ENCODE measurements around the gene BCL11A. TPM values are rescaled to one million over a fixed set of nuclear protein-coding genes. Genes with fewer than 3 reads are reported as not detected.

The BCL11A gene
- total RNA-seq, 4 donors from 2014 or later = 1.5 to 8.8 (median 3.2) TPM

DNA sequence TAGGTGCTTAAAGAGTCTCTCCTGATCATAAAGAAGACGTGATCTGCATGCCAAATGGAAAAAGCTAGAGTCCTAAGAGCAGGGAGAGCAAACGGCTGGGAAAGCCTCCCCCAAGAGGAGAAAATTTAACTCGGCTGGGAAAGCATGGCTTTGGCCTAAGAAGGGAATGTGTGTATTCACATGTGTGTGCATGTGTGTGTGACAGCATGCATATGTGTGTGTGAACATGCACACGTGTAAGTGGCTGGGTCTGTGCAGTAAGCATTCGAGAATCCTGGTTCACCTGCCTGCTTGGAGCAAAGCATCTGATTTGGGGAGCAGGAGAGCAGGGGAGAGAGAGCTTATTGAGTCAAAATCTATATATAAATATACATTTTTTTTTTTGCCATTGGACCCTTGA lies 30.1 kb upstream of the BCL11A start:
- no peaks in the 10 kb centered on the region for H3K9me3 ChIP-seq
- no peaks in the 10 kb centered on the region for H3K4me1 ChIP-seq
- DNase-seq = no peak
- intact Hi-C loops (cut with DNase I; ENCODE audit: low total_unique reads) = no loop called here
- H3K4me3 ChIP-seq = no peak overlapping the region
- no peaks in the 10 kb centered on the region for H3K36me3 ChIP-seq
- peaks cover 0 to 4% of the 10 kb centered on the region in 2 donors for H3K27me3 ChIP-seq
- TF ChIP-seq POLR2A (IDR thresholded peaks at IDR 0.05) = no peak
- TF ChIP-seq, protein P1, sequence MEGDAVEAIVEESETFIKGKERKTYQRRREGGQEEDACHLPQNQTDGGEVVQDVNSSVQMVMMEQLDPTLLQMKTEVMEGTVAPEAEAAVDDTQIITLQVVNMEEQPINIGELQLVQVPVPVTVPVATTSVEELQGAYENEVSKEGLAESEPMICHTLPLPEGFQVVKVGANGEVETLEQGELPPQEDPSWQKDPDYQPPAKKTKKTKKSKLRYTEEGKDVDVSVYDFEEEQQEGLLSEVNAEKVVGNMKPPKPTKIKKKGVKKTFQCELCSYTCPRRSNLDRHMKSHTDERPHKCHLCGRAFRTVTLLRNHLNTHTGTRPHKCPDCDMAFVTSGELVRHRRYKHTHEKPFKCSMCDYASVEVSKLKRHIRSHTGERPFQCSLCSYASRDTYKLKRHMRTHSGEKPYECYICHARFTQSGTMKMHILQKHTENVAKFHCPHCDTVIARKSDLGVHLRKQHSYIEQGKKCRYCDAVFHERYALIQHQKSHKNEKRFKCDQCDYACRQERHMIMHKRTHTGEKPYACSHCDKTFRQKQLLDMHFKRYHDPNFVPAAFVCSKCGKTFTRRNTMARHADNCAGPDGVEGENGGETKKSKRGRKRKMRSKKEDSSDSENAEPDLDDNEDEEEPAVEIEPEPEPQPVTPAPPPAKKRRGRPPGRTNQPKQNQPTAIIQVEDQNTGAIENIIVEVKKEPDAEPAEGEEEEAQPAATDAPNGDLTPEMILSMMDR (IDR thresholded peaks at IDR 0.05) = no peak
- H3K27ac ChIP-seq = no peak overlapping the region

DNA sequence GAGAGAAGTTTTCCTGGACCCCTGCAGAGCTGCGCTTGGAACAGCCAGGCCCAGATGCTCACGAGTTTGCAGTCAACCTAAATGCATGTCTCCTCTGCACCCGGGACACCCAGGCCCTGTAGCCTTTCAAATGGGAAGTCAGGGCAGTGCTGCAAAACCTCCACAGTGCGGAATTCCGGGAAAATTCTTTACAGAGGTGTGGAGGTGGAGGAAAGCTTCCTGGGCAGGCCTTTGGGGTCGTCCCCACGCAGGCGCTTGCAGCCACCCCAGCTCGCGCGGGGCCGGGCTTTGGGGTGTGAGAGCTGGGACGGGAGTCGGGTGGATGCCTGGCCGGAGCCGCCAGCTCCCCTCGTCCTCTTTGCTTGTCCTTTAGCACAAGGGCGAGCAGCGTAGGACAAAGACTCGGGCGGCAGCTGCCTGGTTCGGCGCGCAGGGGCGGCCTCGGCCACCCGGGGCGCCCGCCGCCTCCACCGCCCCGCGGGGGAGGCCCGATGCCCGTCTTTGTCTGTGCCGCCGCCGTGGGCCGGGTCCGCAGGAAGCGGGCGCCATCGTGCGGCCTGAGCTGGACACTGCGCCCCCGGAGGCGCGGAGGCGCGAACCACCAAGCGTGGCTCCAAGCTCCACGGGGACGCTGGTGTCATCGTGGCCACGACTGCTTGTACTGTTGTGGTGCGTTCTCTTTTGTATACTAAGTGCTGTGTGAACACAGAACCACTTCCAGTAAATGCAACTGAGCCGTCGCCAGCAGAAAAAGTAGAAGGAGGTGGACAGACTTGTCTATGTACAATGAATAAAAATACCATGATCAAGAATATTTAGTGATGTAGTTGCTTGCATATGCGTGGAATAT lies 28.2 kb upstream of the BCL11A start:
- Histone ChIP-seq H3K9me3 (no peaks in the 10 kb centered on the region), H3K27ac (no peak overlapping the region), H3K27me3 (peaks cover 0 to 4% of the 10 kb centered on the region in 2 donors), H3K36me3 (no peaks in the 10 kb centered on the region), H3K4me1 (no peaks in the 10 kb centered on the region), H3K4me3 (peak overlapping the region in 1 of 2 donors; percentile 17)
- no peak for TF ChIP-seq POLR2A (IDR thresholded peaks at IDR 0.05)
- TF ChIP-seq, protein P1 (IDR thresholded peaks at IDR 0.05) = peak; percentile 61 to 89 (median 84)
- DNase-seq = peak in 1 of 2 donors; percentile 50
- intact Hi-C loops (cut with DNase I; ENCODE audit: low total_unique reads) = no loop called here

DNA sequence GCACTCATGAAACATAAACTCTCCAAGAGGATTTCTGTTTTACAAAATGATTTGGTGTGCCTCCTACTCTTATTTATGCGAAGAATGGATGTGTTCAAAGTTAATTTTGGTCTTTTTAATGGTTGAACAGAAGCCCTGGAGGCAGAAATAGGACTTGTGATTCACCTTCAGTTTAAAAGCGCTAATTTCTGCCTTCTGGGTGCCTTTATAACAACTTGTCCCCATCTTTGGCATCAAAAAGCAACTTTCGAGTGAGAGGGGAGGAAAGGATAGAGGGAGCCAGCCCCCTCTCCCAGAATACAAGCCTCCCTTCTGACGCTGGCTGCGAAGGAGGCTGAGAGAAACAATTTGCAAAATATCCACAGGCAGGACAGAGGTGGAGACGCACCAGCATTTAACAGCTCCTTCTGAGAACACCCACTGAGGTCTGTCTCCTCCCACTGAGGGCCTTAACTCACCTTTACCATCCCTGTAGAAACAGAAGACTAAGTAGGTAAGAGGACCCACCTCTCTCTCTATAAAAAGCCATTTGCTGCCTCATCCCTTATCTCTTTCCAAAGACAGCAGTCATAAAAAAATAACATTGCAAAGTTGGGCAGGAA lies 24.3 kb upstream of the BCL11A start:
- H3K4me1 ChIP-seq = no peaks in the 10 kb centered on the region
- H3K4me3 ChIP-seq = no peak overlapping the region
- H3K27ac ChIP-seq = no peak overlapping the region
- no peaks in the 10 kb centered on the region for H3K36me3 ChIP-seq
- H3K27me3 ChIP-seq = peaks cover 0 to 9% of the 10 kb centered on the region in 2 donors
- intact Hi-C loops (cut with DNase I; ENCODE audit: low total_unique reads) = no loop called here
- no peak for TF ChIP-seq POLR2A (IDR thresholded peaks at IDR 0.05)
- TF ChIP-seq, protein P1 (IDR thresholded peaks at IDR 0.05) = no peak
- no peak for DNase-seq
- H3K9me3 ChIP-seq = no peaks in the 10 kb centered on the region

DNA sequence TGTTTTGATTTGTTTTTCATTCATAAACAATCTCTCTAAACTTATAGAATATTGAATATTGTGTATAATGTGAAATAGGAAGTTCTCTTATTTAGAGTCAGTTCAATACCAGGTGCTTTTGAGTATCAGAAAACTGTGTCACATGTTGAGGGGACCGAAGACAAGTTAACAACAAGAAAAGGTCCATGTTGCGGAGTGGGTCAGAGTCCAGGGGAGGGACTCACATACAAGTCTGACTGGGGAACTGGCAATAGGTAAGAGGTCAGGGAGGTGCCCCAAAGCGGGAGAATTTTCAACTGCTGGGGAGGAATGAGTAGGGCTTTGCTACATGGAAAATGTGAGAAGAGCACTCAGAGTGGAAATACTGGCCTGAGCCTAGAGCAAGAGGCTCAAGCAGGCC lies 19.8 kb upstream of the BCL11A start:
- TF ChIP-seq, protein P1 (IDR thresholded peaks at IDR 0.05) = no peak
- TF ChIP-seq POLR2A (IDR thresholded peaks at IDR 0.05) = no peak
- intact Hi-C loops (cut with DNase I; ENCODE audit: low total_unique reads) = no loop called here
- peaks cover 4 to 40% of the 10 kb centered on the region in 2 donors for H3K27me3 ChIP-seq
- no peak overlapping the region for H3K27ac ChIP-seq
- no peaks in the 10 kb centered on the region for H3K36me3 ChIP-seq
- no peak overlapping the region for H3K4me3 ChIP-seq
- no peaks in the 10 kb centered on the region for H3K4me1 ChIP-seq
- H3K9me3 ChIP-seq = no peaks in the 10 kb centered on the region
- no peak for DNase-seq

DNA sequence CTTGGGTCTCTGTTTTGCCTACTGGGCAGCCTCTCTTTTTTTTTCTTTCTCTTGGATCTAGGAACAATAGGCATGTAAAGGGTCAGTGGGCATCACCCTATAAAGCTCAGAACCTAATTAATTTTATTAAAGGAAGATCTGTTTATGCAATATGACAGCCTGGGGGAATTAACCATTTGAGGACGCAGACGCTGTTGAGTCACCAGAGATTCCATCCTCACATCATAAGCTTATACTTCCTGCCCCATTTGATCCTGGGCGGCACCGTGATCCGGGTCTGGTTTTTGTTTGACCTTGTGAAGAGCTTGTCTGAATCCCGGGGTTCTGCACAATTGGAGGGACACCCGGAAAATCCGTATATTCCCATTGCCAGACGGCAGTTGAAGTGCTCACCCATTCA lies 16.8 kb upstream of the BCL11A start:
- TF ChIP-seq, protein P1 (IDR thresholded peaks at IDR 0.05) = no peak
- no peak for TF ChIP-seq POLR2A (IDR thresholded peaks at IDR 0.05)
- Histone ChIP-seq H3K4me3 (no peak overlapping the region), H3K36me3 (no peaks in the 10 kb centered on the region), H3K4me1 (no peaks in the 10 kb centered on the region), H3K27me3 (peaks cover 9 to 47% of the 10 kb centered on the region in 2 donors), H3K9me3 (no peaks in the 10 kb centered on the region), H3K27ac (no peak overlapping the region)
- intact Hi-C loops (cut with DNase I; ENCODE audit: low total_unique reads) = no loop called here
- no peak for DNase-seq
